ENCODE data around the gene EXOC6. TPM values are rescaled to one million over a fixed set of nuclear protein-coding genes. Genes with fewer than 3 reads are reported as not detected.

The EXOC6 gene
- total and polyA plus RNA-seq, 2 of the 13 experiments (the other 11 are each of a cell fraction or from before 2014, with no cell fraction given): 22.2 to 29.2 TPM

DNA sequence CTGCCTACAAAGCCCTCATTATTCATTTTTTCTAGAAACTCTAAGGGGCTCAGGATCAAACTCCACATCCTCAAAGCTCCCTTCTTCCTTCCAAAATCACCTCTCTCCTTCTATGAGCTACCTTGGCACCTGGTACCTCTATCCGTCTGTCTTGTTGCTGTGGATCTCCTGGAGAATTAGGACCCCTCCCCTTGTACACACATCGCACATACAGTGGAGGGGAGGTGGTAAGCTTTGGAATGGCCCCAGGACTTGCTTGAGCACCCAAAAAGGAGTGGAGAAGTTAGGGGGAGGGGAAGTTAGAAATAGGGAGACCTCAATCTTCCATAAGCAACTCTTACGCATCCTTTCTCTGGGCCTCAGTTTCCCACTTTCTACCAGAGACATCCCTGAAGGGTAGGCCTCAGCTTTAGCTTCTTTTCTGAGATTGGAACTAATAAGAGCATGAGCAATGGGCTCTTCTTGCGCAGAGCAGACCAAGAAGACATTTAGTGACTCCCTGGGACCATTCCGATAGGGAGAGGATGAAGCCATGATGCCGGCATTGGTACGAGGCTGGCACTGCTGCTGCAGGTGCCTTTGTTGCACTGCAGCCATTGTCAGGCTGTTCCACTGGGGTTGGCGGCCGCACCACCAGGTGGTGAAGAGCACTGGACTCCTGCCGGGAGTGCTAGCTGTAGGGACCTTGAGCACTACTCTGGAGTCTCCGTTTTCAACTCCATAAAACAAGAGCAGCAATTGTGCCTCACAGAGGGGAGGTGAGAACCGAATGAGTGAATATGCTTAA lies 216.7 kb downstream of the EXOC6 start (continued):
- TF ChIP-seq, protein P1, sequence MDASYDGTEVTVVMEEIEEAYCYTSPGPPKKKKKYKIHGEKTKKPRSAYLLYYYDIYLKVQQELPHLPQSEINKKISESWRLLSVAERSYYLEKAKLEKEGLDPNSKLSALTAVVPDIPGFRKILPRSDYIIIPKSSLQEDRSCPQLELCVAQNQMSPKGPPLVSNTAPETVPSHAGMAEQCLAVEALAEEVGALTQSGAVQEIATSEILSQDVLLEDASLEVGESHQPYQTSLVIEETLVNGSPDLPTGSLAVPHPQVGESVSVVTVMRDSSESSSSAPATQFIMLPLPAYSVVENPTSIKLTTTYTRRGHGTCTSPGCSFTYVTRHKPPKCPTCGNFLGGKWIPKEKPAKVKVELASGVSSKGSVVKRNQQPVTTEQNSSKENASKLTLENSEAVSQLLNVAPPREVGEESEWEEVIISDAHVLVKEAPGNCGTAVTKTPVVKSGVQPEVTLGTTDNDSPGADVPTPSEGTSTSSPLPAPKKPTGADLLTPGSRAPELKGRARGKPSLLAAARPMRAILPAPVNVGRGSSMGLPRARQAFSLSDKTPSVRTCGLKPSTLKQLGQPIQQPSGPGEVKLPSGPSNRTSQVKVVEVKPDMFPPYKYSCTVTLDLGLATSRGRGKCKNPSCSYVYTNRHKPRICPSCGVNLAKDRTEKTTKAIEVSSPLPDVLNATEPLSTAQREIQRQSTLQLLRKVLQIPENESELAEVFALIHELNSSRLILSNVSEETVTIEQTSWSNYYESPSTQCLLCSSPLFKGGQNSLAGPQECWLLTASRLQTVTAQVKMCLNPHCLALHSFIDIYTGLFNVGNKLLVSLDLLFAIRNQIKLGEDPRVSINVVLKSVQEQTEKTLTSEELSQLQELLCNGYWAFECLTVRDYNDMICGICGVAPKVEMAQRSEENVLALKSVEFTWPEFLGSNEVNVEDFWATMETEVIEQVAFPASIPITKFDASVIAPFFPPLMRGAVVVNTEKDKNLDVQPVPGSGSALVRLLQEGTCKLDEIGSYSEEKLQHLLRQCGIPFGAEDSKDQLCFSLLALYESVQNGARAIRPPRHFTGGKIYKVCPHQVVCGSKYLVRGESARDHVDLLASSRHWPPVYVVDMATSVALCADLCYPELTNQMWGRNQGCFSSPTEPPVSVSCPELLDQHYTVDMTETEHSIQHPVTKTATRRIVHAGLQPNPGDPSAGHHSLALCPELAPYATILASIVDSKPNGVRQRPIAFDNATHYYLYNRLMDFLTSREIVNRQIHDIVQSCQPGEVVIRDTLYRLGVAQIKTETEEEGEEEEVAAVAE (CRISPR knock-in tag; IDR thresholded peaks at IDR 0.05; ENCODE audit: borderline replicate concordance): no peak
- TF ChIP-seq, protein P2, sequence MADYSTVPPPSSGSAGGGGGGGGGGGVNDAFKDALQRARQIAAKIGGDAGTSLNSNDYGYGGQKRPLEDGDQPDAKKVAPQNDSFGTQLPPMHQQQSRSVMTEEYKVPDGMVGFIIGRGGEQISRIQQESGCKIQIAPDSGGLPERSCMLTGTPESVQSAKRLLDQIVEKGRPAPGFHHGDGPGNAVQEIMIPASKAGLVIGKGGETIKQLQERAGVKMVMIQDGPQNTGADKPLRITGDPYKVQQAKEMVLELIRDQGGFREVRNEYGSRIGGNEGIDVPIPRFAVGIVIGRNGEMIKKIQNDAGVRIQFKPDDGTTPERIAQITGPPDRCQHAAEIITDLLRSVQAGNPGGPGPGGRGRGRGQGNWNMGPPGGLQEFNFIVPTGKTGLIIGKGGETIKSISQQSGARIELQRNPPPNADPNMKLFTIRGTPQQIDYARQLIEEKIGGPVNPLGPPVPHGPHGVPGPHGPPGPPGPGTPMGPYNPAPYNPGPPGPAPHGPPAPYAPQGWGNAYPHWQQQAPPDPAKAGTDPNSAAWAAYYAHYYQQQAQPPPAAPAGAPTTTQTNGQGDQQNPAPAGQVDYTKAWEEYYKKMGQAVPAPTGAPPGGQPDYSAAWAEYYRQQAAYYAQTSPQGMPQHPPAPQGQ (CRISPR knock-in tag; IDR thresholded peaks at IDR 0.05; ENCODE audit: borderline replicate concordance): no peak
- TF ChIP-seq NRL (CRISPR knock-in tag; IDR thresholded peaks at IDR 0.05; ENCODE audit: borderline replicate concordance) (no peak), TAF15 (IDR thresholded peaks at IDR 0.05; ENCODE audit: low read depth, low read length, poor library complexity, severe bottlenecking) (no peak), ZNF841 (CRISPR knock-in tag; IDR thresholded peaks at IDR 0.05; ENCODE audit: borderline replicate concordance) (no peak), E2F1 (CRISPR knock-in tag; IDR thresholded peaks at IDR 0.05) (no peak), SMC3 (IDR thresholded peaks at IDR 0.05; ENCODE audit: low read length) (no peak)
- TF ChIP-seq, protein P3, sequence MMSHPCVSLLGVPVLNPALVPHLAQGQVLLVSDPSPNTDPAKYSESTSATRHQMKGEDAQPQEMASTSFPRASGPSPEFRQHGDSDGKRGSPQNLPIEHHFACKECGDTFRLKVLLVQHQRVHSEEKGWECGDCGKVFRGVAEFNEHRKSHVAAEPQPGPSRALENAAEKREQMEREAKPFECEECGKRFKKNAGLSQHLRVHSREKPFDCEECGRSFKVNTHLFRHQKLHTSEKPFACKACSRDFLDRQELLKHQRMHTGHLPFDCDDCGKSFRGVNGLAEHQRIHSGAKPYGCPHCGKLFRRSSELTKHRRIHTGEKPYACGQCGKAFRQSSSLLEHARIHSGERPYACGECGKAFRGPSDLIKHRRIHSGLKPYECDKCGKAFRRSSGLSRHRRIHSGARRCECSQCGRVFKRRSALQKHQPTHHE (CRISPR knock-in tag; IDR thresholded peaks at IDR 0.05; ENCODE audit: borderline replicate concordance): no peak
- TF ChIP-seq, protein P4, sequence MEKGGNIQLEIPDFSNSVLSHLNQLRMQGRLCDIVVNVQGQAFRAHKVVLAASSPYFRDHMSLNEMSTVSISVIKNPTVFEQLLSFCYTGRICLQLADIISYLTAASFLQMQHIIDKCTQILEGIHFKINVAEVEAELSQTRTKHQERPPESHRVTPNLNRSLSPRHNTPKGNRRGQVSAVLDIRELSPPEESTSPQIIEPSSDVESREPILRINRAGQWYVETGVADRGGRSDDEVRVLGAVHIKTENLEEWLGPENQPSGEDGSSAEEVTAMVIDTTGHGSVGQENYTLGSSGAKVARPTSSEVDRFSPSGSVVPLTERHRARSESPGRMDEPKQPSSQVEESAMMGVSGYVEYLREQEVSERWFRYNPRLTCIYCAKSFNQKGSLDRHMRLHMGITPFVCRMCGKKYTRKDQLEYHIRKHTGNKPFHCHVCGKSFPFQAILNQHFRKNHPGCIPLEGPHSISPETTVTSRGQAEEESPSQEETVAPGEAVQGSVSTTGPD (CRISPR knock-in tag; IDR thresholded peaks at IDR 0.05): no peak
